Measurements from ENCODE around the gene ASTN2. TPM values are rescaled to one million over a fixed set of nuclear protein-coding genes. Genes with fewer than 3 reads are reported as not detected.

Gene ASTN2
- total and polyA plus RNA-seq, 2 experiments from 2014 or later, result 5.6 to 7.7 TPM

DNA sequence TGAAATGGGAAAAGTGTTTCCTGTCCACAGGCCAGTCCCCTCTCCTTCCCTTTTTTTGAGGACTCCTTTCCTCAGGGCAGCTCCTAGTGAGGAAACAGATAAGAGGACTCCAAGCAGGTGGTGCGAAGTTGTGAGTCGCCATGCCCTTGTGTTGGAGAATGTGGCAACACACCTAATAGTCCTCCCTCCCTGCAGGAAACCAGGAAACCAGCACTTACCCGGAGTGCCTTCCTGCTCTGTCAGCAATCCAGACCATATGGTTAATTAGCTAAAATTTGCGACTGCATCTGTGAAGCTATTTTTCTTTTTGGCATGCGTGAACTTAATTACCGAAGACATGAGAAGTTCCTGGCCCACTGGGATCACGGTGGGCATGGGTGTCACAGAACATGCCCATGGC, 657.8 kb downstream of the ASTN2 start:
- Histone ChIP-seq H3K4me3 (no peak overlapping the region), H3K9me3 (ENCODE audit: low read depth) (no peaks in the 10 kb centered on the region), H3K4me1 (ENCODE audit: low read depth) (no peaks in the 10 kb centered on the region), H3K27ac (no peak overlapping the region), H3K27me3 (no peaks in the 10 kb centered on the region), H3K36me3 (no peaks in the 10 kb centered on the region)
- TF ChIP-seq, protein P1, sequence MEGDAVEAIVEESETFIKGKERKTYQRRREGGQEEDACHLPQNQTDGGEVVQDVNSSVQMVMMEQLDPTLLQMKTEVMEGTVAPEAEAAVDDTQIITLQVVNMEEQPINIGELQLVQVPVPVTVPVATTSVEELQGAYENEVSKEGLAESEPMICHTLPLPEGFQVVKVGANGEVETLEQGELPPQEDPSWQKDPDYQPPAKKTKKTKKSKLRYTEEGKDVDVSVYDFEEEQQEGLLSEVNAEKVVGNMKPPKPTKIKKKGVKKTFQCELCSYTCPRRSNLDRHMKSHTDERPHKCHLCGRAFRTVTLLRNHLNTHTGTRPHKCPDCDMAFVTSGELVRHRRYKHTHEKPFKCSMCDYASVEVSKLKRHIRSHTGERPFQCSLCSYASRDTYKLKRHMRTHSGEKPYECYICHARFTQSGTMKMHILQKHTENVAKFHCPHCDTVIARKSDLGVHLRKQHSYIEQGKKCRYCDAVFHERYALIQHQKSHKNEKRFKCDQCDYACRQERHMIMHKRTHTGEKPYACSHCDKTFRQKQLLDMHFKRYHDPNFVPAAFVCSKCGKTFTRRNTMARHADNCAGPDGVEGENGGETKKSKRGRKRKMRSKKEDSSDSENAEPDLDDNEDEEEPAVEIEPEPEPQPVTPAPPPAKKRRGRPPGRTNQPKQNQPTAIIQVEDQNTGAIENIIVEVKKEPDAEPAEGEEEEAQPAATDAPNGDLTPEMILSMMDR (IDR thresholded peaks at IDR 0.05; ENCODE audit: low read depth, low read length), result no peak
- DNase-seq (ENCODE audit: low read depth in 1 of 2, low spot score in 1 of 2), result no peak

- no peaks in the 10 kb centered on the region for H3K9me3 ChIP-seq (ENCODE audit: low read depth)
- TF ChIP-seq, protein P1 (IDR thresholded peaks at IDR 0.05; ENCODE audit: low read depth, low read length), result no peak
- no peaks in the 10 kb centered on the region for H3K27me3 ChIP-seq
- H3K4me3 ChIP-seq, result no peak overlapping the region
- DNase-seq (ENCODE audit: low read depth in 1 of 2, low spot score in 1 of 2), result no peak
- no peaks in the 10 kb centered on the region for H3K4me1 ChIP-seq (ENCODE audit: low read depth)
- H3K36me3 ChIP-seq, result no peaks in the 10 kb centered on the region
- H3K27ac ChIP-seq, result no peak overlapping the region
Observed at GRCh38 chr9:116753389-116753788, 661.5 kb downstream of the ASTN2 start.

- no peaks in the 10 kb centered on the region for H3K36me3 ChIP-seq
- no peak for DNase-seq (ENCODE audit: low read depth in 1 of 2, low spot score in 1 of 2)
- no peaks in the 10 kb centered on the region for H3K4me1 ChIP-seq (ENCODE audit: low read depth)
- TF ChIP-seq, protein P1 (IDR thresholded peaks at IDR 0.05; ENCODE audit: low read depth, low read length), result no peak
- H3K27me3 ChIP-seq, result no peaks in the 10 kb centered on the region
- H3K9me3 ChIP-seq (ENCODE audit: low read depth), result no peaks in the 10 kb centered on the region
- H3K27ac ChIP-seq, result no peak overlapping the region
- H3K4me3 ChIP-seq, result no peak overlapping the region
Observed at GRCh38 chr9:116750510-116750909, 664.3 kb downstream of the ASTN2 start.

DNA sequence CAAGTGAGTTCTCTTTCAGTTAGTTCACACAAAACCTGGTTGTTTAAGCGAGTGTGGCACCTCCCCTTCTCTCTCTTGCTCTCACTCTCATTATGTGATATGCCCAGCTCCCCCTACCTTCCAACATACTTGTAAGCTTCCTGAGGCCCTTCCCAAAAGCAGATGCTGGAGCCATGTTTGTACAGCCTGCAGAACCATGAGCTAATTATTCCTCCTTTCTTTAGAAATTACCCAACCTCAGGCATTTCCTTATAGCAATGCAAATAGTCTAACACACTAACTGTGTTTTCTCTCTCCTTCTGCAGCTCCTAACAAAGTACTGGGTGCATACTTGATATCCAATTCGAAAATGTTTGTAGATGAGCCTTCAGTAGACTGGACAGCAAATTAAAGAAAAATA, 665.1 kb downstream of the ASTN2 start:
- H3K27ac ChIP-seq, result no peak overlapping the region
- no peaks in the 10 kb centered on the region for H3K4me1 ChIP-seq (ENCODE audit: low read depth)
- no peaks in the 10 kb centered on the region for H3K9me3 ChIP-seq (ENCODE audit: low read depth)
- TF ChIP-seq, protein P1 (IDR thresholded peaks at IDR 0.05; ENCODE audit: low read depth, low read length), result no peak
- no peak overlapping the region for H3K4me3 ChIP-seq
- H3K27me3 ChIP-seq, result no peaks in the 10 kb centered on the region
- H3K36me3 ChIP-seq, result no peaks in the 10 kb centered on the region
- DNase-seq (ENCODE audit: low read depth in 1 of 2, low spot score in 1 of 2), result no peak

- no peaks in the 10 kb centered on the region for H3K9me3 ChIP-seq (ENCODE audit: low read depth)
- no peaks in the 10 kb centered on the region for H3K4me1 ChIP-seq (ENCODE audit: low read depth)
- H3K4me3 ChIP-seq, result no peak overlapping the region
- no peak overlapping the region for H3K27ac ChIP-seq
- no peak for DNase-seq (ENCODE audit: low read depth in 1 of 2, low spot score in 1 of 2)
- H3K36me3 ChIP-seq, result no peaks in the 10 kb centered on the region
- TF ChIP-seq, protein P1 (IDR thresholded peaks at IDR 0.05; ENCODE audit: low read depth, low read length), result no peak
- no peaks in the 10 kb centered on the region for H3K27me3 ChIP-seq
Observed at GRCh38 chr9:116749176-116749575, 665.7 kb downstream of the ASTN2 start.

DNA sequence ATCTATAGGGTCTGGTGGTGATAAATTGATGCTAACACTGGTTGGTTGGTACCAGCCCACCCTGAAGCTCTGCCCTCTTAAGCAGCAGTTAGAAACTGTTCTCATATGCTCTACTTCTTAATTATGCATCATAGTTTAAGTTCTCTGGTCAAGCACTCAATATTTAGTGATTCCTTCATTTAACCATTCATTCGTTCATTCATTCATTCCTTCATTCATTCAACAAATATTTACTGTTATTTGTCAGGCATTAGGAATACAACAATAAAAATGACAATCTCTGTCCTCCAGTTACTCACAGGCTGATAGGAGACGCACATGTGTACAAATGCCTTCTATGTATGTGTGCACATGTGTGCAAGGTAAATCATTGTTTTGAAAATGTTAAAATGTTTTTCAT, 673.1 kb downstream of the ASTN2 start:
- Histone ChIP-seq H3K4me3 (no peak overlapping the region), H3K9me3 (ENCODE audit: low read depth) (no peaks in the 10 kb centered on the region), H3K27ac (no peak overlapping the region), H3K36me3 (no peaks in the 10 kb centered on the region), H3K27me3 (peaks cover 2% of the 10 kb centered on the region), H3K4me1 (ENCODE audit: low read depth) (no peaks in the 10 kb centered on the region)
- TF ChIP-seq, protein P1 (IDR thresholded peaks at IDR 0.05; ENCODE audit: low read depth, low read length), result no peak
- DNase-seq (ENCODE audit: low read depth in 1 of 2, low spot score in 1 of 2), result no peak
